Hypothalamus (tissue), 51 donors: ENCODE measurements around the gene EFNA4.
A peak's percentile ranks its signal among the peaks of the same experiment; 100 is the strongest.

Experiments used
- DNase-seq, 51 donors: peaks; one replicate each; lab custom pipeline; 2025; lab: John Stamatoyannopoulos, UW

EFNA4 gene

GRCh38 chr1:155051342-155051776, 12.2 kb upstream of the EFNA4 start:
- DNase-seq: peak in 2 of 51 donors; percentile 22 to 52

DNA sequence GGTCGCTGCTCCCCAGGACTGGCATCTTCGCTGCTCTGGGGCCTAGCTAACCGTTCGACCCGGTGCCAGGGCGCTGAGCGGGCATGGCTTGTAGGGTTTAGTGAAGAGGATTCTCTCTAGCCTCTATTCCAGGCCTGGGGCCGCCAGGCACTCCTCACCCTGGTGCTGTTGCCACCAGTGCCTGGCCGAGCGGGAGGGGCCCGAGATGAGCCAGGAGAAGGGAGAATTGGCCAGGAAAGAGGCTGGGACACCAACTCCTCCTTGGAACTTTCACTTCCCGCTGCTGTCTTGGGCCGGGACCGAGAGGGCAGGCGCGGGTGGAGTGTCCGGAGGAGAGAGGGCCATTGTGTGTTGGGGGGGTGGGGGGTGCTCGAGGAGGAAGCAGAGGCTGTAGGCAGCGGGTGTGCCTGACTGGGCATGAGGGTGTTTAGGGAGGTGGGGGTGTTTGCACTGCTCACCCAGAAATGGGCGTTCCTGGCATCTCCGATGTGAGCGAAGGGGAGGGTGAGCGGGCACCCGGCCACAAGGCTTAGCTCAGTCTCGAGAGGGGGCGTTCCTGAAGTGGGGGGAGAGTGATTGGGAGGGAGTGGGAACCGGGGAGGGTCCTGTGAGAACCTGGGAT, 11.7 kb upstream of the EFNA4 start:
- peak in 38 of 51 donors; percentile 11 to 72 (median 43) for DNase-seq

DNA sequence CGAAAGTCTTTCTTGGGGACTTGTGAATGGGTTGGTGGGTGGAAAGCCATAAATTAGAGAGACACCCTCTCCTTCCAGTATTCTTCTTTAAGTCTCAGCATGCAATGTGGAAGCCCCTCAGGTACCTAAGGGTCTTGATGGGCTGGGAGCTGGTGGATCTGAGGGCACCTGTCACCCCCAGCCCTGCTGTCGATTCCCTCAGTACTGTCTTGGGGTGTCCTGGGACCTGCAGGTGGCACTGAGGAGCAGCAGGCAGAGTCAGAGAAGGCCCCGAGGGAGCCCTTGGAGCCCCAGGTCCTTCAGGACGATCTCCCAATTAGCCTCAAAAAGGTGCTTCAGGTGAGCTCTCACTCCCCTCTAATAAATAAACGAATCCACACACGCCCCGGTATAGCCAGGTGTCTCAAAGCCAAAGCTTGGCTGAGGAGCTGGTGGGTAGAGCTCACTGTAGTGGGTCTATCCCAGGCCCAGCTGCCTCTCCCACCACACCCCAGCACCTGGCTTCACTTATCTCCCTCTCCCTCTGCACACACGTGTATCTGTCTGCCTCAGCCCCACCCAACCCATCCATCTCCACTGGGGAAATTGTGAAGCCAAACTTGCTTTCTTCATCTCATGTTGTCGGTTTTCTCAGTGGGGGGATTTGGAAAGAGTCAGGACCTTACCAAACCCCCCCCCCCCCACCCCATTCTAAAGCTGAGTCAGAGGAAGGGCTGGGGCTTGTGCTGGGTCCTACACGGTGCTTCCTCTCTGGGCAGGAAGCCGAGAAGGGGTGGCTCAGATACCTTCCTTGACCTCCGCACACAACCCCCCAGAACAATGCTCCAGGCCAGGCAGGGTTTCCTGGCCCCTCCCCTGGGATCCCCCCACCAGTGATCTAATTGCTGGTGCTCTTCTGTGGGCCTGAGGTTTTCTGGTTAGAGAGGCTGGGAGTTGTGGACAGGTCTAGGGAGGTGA, 10.8 kb upstream of the EFNA4 start:
- DNase-seq: peak in 4 of 51 donors; percentile 7 to 38 (median 10)

- no peak for DNase-seq
Measured at GRCh38 chr1:155053531-155054105, 9.9 kb upstream of the EFNA4 start.

DNA sequence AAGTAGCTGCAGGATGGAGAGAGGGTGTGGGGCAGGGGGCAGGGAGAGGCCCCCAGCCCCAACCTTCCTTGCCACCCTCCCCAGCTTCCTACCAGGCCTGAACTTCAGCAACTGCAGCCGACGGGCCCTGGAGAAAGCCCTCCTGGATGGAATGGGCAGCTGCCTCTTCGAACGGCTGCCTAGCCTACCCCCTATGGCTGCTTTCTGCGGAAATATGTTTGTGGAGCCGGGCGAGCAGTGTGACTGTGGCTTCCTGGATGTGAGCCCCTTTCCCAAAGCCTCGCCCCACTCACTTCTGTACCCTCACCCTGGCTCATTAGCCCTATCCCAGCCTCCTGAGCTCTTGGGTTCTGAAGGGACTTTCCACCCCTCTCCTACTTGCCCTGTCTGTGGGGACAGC, 6.4 kb upstream of the EFNA4 start:
- no peak for DNase-seq

DNA sequence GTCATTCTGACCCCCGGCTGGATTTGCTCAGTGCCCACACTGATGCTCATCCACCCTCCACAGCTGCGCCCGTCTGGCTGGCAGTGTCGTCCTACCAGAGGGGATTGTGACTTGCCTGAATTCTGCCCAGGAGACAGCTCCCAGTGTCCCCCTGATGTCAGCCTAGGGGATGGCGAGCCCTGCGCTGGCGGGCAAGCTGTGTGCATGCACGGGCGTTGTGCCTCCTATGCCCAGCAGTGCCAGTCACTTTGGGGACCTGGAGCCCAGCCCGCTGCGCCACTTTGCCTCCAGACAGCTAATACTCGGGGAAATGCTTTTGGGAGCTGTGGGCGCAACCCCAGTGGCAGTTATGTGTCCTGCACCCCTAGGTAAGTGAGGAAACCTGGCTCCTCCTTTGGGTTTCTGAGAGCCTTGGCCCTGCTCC, 5.7 kb upstream of the EFNA4 start:
- no peak for DNase-seq

- no peak for DNase-seq
Measured at GRCh38 chr1:155060736-155061135, 2.8 kb upstream of the EFNA4 start.

DNA sequence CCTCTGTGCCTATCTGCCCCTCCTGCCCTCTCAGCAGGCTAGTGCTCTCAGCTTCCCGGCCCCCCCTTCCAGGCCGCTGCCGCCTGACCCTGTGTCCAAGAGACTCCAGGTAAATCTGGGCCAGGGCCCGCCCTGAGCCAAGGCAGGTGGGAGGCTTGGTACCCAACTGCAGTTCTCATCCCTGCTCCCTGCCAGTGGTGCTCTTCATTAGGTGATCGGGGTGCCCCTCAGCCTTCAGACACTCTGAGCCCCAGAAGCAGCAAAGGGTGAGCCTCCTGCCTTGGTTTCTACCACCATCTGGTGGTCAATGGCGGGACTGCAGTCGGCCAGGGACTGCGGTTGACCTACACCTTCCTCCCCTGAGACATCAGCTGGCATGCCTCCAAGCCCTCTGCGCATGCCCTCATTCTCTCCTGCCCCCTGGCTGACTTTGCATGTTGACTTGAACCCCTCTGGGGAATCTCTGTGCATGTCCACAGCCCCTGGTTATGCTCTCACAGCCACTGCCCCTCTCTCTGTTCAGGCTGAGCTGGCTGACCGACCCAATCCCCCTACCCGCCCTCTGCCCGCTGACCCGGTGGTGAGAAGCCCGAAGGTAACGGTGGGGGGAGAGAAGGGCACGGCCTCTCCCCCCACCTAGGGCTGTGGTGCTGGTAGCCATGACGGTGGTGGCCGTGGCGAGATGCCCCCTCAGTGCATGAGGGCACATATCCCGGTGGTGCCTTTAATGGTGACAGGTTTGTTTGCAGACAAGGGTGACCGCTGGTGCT, 2.0 kb upstream of the EFNA4 start:
- DNase-seq: peak in 48 of 51 donors; percentile 16 to 87 (median 62)

DNA sequence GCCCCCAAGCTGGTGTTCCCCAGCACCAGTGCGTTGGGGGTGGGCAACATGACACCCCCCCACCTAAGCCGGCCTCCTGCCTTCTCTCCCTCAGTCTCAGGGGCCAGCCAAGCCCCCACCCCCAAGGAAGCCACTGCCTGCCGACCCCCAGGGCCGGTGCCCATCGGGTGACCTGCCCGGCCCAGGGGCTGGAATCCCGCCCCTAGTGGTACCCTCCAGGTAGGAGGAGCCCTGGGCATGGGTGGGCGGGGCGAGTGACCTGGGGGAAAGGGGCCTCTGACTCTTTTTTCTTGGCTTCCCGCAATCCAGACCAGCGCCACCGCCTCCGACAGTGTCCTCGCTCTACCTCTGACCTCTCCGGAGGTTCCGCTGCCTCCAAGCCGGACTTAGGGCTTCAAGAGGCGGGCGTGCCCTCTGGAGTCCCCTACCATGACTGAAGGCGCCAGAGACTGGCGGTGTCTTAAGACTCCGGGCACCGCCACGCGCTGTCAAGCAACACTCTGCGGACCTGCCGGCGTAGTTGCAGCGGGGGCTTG, 1.3 kb upstream of the EFNA4 start:
- peak in 1 of 51 donors; percentile 38 for DNase-seq

DNA sequence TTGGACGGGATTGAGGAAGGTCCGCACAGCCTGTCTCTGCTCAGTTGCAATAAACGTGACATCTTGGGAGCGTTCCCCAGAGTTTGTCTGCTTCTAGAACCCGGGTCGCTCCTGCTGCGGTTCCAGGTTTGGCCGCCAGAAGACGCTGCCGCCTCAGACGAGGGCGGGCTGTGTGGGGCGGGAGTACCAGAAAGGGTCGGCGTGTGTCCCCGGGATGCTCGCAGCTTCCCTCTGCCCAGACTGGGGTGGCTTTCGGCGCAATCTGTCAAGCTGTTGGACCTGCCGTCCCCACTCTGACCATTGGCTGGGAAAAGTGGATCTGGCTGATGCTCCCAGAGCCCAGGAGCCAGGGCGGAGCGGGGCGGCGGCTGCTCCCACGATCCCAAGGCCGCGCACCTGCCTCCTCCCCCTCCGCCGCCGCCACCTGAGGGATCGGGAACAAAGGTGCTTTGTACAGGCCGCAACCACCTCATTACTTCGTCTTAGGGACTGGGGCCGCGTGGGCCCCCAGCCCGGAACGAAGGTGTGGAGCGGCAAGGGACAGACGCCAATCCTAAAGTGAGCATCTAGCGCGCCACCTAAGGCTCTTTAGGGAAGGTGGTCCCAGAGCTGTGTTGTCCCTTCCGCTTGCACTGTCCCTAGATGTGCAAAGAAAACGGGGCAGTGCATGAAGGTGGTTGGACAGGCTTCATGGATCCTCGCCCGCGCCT, 683 bp upstream of the EFNA4 start:
- DNase-seq: peak in 12 of 51 donors; percentile 5 to 47 (median 21)

DNA sequence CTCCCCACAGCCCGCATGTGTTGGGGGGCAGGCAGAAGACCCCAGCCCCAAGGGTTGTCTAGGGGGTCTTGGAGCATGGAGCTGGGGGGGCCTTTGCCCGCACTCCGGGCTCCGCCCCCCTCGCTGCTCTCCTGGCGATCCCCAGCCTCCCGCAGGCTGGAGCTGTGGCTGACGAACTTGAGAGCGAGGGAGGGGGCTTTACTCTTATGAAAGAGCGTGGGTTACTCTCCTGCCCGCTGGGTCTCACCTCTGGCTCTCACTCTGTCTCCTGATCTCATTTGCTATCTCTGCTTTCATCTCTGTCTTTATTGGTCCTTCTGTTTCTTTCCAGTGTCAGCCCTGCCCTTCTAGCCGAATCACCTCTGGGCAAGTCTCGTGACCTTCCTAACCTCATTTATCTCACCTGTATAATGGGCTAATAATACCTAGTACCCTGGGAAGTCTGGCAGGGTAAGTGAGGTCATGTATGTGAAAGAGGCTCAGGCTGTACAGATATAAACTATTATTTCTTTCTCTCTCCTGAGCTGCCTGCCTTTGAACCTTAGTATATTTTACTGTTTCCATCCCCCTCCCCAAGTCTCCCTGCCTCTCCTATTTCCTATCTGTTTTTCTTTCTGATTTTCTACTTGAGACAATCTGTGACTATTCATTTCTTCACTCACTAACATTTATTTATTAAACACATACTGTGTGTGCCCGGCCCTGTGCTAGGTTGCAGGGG, 731 bp downstream of the EFNA4 start:
- no peak for DNase-seq

- no peak for DNase-seq
Measured at GRCh38 chr1:155064832-155065429, 1.4 kb downstream of the EFNA4 start.

DNA sequence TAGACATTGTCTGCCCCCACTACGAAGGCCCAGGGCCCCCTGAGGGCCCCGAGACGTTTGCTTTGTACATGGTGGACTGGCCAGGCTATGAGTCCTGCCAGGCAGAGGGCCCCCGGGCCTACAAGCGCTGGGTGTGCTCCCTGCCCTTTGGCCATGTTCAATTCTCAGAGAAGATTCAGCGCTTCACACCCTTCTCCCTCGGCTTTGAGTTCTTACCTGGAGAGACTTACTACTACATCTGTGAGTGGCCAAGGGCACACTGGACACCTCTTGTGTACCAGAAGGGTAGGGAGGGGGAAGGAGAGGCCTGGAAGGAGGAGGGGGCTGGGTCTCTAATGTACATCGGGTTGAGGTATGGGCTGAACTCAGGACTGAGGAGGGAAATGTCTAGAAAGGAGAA, 3.2 kb downstream of the EFNA4 start:
- no peak for DNase-seq

DNA sequence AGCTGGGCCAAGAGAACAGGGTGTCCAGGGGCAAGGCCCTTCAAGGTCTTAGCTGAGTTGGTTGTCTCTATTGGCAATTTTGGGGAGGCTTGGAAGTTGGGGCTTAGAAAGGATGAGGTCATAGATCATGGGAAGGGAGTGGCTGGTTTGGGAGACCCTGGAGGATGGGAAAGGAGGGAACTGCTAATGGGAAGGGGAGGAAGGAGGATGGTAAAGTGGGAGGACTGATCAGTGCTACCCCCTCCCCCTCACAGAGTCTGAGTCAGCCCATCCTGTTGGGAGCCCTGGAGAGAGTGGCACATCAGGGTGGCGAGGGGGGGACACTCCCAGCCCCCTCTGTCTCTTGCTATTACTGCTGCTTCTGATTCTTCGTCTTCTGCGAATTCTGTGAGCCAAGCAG, 5.1 kb downstream of the EFNA4 start:
- DNase-seq: no peak

DNA sequence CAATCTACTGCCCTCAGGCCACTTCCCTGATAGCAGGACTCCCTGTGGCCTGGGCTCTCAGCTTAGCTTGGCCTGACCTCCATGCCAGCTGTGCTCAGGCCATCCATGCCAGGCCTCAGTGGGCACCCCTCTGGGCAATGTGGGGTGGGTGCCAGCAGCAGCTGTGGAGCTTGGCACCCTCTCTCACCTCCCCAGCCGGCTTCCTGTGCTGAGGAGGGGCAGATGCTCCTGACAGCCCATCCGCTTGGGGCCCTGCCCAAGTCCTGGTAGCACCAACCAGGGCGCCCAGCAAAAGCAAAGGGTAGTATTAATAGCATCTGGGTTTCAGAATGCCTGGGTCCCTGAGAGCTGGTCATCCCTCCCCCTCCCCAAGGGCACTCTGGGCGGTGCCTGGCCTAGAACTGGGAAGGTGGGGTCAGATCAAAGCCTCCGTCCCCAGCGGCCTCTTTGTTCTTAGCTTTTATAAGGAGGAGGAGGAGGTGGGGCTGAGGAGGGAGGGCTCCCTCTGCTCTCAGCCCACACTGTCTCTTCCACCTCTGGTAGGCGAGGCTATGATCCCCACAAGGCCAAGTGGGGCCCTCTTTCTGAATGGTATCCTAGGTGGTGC, 6.1 kb downstream of the EFNA4 start:
- DNase-seq: peak in 4 of 51 donors; percentile 10 to 43 (median 16)

DNA sequence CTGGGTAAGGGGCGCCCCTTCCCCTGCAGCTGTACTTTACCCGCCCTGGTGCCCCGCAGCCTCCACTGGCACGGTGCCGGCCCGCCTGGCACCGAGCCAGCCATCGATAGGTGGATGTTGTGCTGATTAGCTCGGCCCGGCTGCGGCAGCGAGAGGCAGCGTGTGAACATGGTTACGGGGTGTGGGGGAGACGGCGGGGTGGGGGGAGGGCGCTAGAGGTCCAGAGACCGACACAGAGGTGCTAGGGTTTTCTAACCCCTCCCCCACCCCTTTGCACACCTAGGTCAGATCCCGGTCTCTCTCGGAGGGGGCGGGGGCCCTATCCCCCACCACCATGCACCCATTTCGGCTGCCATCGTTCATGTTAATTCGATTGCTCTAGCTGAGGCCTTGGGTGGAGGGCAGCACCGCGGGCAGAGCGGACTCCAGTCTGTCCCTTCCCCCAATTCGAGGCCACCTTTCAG, 6.7 kb downstream of the EFNA4 start:
- DNase-seq: peak in 4 of 51 donors; percentile 12 to 38 (median 24)

DNA sequence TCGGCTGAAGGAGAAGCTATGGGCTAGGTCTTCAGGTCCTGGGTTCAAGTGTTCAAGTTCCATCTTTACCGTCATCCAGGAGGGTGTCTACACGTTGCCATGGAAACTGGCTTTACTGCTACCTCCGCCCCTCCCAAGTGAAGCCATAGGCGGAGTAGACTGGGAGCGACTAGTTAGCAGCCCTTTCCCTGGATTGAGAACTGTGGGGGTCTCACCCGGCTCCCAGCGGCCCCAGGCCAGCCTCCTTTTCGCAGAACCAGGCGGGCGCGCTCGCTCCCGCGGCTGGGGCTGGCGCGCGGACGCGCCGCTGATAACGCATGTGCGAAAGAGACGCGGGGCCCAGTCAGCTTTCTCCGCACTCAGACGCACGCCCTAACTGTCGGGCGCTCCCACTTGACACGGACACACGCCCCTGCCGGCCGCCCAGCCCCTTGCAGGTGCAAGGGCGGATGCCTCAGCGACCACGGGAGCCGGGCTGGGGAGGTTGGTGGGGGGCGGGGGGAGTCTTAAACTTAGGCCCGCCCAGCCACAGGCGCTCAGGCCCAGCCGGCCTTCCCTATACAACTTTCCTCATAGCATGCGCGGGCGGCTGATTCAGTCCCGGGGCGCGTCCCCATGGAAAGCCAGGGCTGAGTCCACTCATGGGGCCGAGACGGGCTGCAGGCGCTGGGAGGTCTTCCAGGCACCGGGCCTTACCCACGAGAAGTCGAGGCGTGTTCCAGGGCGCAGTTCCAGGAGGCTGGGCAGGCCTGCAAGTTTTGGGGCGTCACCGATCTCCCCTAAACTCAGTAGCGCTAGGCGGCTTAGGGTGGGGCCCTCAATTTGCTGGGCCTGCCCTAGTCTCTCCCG, 7.4 kb downstream of the EFNA4 start:
- peak in 37 of 51 donors; percentile 14 to 79 (median 52) for DNase-seq
